ENCODE measurements around the gene TENM4.

GRCh38 chr11:78657441-78657840 lies 783.4 kb downstream of the TENM4 start:
- no peak for TF ChIP-seq CTCF (IDR thresholded peaks at IDR 0.05)
- no peak for TF ChIP-seq POLR2A (IDR thresholded peaks at IDR 0.05)

Data from Peyer's patch (tissue), 4 donors.